K562 (cell line): ENCODE data around the gene ADGRD1. TPM values are rescaled to one million over a fixed set of nuclear protein-coding genes. Genes with fewer than 3 reads are reported as not detected.

Experiments
- CXXC5 ChIP-seq: fragments of 250-450 bp; sonication (Bioruptor Pico); IDR thresholded peaks from 2 replicates; pipeline ENCODE4 v1.8.0; 2022; ENCODE audit warnings: inconsistent platforms, mild to moderate bottlenecking, moderate library complexity
- ETS1 ChIP-seq: conservative IDR thresholded peaks from 2 replicates; pipeline ENCODE4 v1.6.1; 2011; ENCODE audit warnings: low read depth, mild to moderate bottlenecking, low read length; ENCODE audit not compliant: control insufficient read depth
- HIVEP1 ChIP-seq: fragments of 250-450 bp; sonication (Bioruptor Pico); IDR thresholded peaks from 2 replicates; pipeline ENCODE4 v1.4.0; 2020; ENCODE audit warnings: mild to moderate bottlenecking
- RBM22 ChIP-seq: fragments of 200-400 bp; formaldehyde crosslinking; IDR thresholded peaks from 2 replicates; pipeline ENCODE4 v1.6.1; 2018; ENCODE audit warnings: low read length, low read depth; ENCODE audit not compliant: poor library complexity, severe bottlenecking
- SREBF2 ChIP-seq: sonication (generic); formaldehyde crosslinking; IDR thresholded peaks from 2 replicates; pipeline ENCODE4 v1.4.0; 2020; ENCODE audit warnings: mild to moderate bottlenecking, missing genetic modification reagents
- ZBTB11 ChIP-seq, 3 experiments: fragments of 200-800 bp in 1 of 3; fragments of 250-450 bp in 1 of 3; fragments of 450-650 bp in 1 of 3; sonication (Bioruptor Pico) in 1 of 3; sonication (Bioruptor generic) in 1 of 3; formaldehyde crosslinking in 1 of 3; IDR thresholded peaks; 2 replicates each; pipeline versions ENCODE4 v1.6.1 to v1.8.0; 2016 to 2022; ENCODE audit warnings: mild to moderate bottlenecking in 2 of 3, missing genetic modification characterization in 2 of 3, missing compliant biosample characterization in 1 of 3, moderate library complexity in 1 of 3
- polyA plus RNA-seq, 8 experiments: library from polyadenylated mRNA; depleted of rRNA in 4 of 8; stranded (reverse) in 5 of 8; unstranded in 3 of 8; fragments of >200 nt; fragmentation: Nextera tagmentation in 2 of 8; fragmentation: Illumina TruSeq in 1 of 8; extraction: Ambion mirVana in 2 of 8; extraction: Trizol in 1 of 8; gene quantifications; 2 replicates each; pipeline versions ENCODE4 v1.2.1 to v1.2.3, GENCODE V29; 2011 to 2014; ENCODE audit warnings: inconsistent platforms in 1 of 8, missing spikeins in 1 of 8
- total RNA-seq, 7 experiments: library from RNA; depleted of rRNA in 6 of 7; stranded (reverse); fragments of >200 nt in 6 of 7; fragmentation: Illumina TruSeq in 2 of 7; extraction: Trizol in 2 of 7; gene quantifications; 2 replicates each; pipeline versions ENCODE4 v1.2.1 to v1.2.3, GENCODE V29; 2011 to 2021; ENCODE audit warnings: low replicate concordance in 1 of 7

Gene ADGRD1
- total and polyA plus RNA-seq, 9 of the 15 experiments (the other 6 are each of a cell fraction or from before 2014, with no cell fraction given): 1.7 to 11.7 (median 3.3) TPM

DNA sequence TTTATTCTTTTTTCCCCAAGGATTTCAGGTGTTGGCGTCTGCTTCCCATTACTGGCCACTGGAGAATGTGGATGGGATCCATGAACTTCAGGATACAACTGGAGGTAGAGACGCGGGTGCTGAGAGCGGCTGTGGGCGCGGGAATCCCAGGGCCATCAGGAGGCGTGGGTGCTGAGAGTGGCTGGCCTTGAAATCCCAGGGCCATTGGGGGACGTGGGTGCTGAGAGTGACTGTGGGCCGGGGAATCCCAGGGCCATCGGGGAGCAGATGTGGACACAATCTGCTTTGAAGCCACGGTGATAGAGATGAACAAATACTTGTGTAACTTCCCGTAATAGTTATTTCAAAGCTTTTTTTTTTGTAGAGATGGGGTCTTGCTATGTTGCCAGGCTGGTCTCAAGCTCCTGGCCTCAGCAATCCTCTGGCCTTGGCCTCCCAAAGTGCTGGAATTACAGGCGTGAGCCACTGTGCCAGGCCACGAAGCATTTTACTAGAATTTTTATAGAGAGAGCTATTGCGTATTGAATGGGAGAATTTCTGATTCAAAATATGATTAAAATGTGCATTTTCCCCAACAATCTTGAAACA is 12.8 kb downstream of the ADGRD1 start (continued):
- TF ChIP-seq ETS1 (no peak), RBM22 (no peak), SREBF2 (no peak), ZBTB11 (CRISPR knock-in tag; IDR thresholded peaks at IDR 0.05) (no peak), HIVEP1 (no peak), CXXC5 (CRISPR knock-in tag) (no peak)
